Hematopoietic multipotent progenitor cell (in vitro differentiated cells): ENCODE measurements around the gene WT1. TPM values are rescaled to one million over a fixed set of nuclear protein-coding genes. Genes with fewer than 3 reads are reported as not detected.
"Not testable (repeated sequence)": the region's sequence is repeated elsewhere in the genome, so short reads cannot be mapped to it uniquely, and the experiment has no call there.

Experiments
- DNase-seq, 3 donors: peaks; one replicate each; pipeline ENCODE4 v3.0.0-alpha.2; 2011 to 2015; ENCODE audit warnings: low read depth in 2 of 3, low spot score in 2 of 3
- total RNA-seq: library from RNA; depleted of rRNA; stranded (reverse); fragments of >200 nt; gene quantifications from one replicate; pipeline ENCODE4 v1.2.3, GENCODE V29; 2012

WT1 gene
- total RNA-seq, 1 donor, result 2.4 TPM

GRCh38 chr11:32390712-32391111 lies 44.6 kb downstream of the WT1 start:
- DNase-seq, result no peak

GRCh38 chr11:32388871-32389770 lies 46.2 kb downstream of the WT1 start:
- DNase-seq, result no peak

GRCh38 chr11:32388365-32388764 lies 47.0 kb downstream of the WT1 start:
- DNase-seq, result no peak

- peak in 1 of 3 donors; percentile 23 for DNase-seq
These were observed 47.9 kb downstream of the WT1 start for GRCh38 chr11:32387411-32387810.

- peak in 2 of 3 donors; percentile 83 to 88 for DNase-seq
These were observed 48.5 kb downstream of the WT1 start for GRCh38 chr11:32386770-32387377.

- no peak for DNase-seq
These were observed 49.3 kb downstream of the WT1 start for GRCh38 chr11:32385998-32386397.

- no peak for DNase-seq
These were observed 52.8 kb downstream of the WT1 start for GRCh38 chr11:32382339-32383049.

GRCh38 chr11:32381179-32381578 lies 54.2 kb downstream of the WT1 start:
- no peak for DNase-seq

- DNase-seq, result no peak
These were observed 55.6 kb downstream of the WT1 start for GRCh38 chr11:32379719-32380118.

GRCh38 chr11:32375826-32376225 lies 59.5 kb downstream of the WT1 start:
- no peak for DNase-seq

GRCh38 chr11:32374261-32374711 lies 61.1 kb downstream of the WT1 start:
- DNase-seq, result peak in 2 of 3 donors; percentile 78 to 91

- not testable (repeated sequence) for DNase-seq
These were observed 65.4 kb downstream of the WT1 start for GRCh38 chr11:32369987-32370386.

- no peak for DNase-seq
These were observed 68.7 kb downstream of the WT1 start for GRCh38 chr11:32366666-32367065.

- DNase-seq, result no peak
These were observed 70.1 kb downstream of the WT1 start for GRCh38 chr11:32365192-32365591.

GRCh38 chr11:32358729-32359128 lies 76.6 kb downstream of the WT1 start:
- DNase-seq, result no peak

- DNase-seq, result no peak
These were observed 81.5 kb downstream of the WT1 start for GRCh38 chr11:32353884-32354283.

- DNase-seq, result no peak
These were observed 86.8 kb downstream of the WT1 start for GRCh38 chr11:32348502-32348901.

- no peak for DNase-seq
These were observed 90.4 kb downstream of the WT1 start for GRCh38 chr11:32344946-32345345.

GRCh38 chr11:32343325-32344008 lies 91.9 kb downstream of the WT1 start:
- peak in 2 of 3 donors; percentile 29 to 58 for DNase-seq
